Measurements from ENCODE around the gene AP1S3. TPM values are rescaled to one million over a fixed set of nuclear protein-coding genes. Genes with fewer than 3 reads are reported as not detected.

Gene AP1S3
- total and polyA plus RNA-seq, 5 donors from 2014 or later = 0.88 to 3.7 (median 2.1) TPM

DNA sequence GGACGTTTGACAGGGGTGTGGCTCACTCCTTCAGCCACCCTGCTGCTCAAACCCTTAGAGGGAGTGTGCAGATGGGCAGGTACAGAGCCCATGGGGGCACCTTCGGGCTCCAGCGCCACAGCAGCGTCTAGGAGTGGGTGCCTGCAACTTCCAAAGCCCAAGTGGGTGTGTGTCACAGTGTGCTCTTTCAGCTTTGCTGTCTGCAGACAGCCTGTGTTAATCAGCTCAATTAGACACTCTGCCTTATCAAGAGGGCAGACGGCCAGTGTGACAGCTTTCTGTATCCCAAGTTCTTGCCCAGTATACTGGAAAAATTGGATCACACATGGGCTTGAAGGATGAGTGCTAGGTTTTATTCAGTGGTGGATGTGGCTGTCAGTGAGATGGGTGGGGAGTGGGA lies 96.7 kb downstream of the AP1S3 start:
- no peak overlapping the region for H3K4me3 Mint-ChIP-seq
- H3K4me1 Mint-ChIP-seq = peaks cover 0 to 4% (median 0%) of the 10 kb centered on the region in 4 donors
- H3K36me3 Mint-ChIP-seq = no peaks in the 10 kb centered on the region
- no peaks in the 10 kb centered on the region for H3K36me3 ChIP-seq (ENCODE audit: control insufficient read depth, insufficient read depth, low read length)
- no peak overlapping the region for H3K4me3 ChIP-seq (ENCODE audit: low read depth, low read length)
- no peaks in the 10 kb centered on the region for H3K9me3 ChIP-seq (ENCODE audit: control insufficient read depth in 2 of 2, low read length in 2 of 2)
- peaks cover 9% of the 10 kb centered on the region for H3K27me3 Mint-ChIP-seq
- no peaks in the 10 kb centered on the region for H3K4me1 ChIP-seq (ENCODE audit: control insufficient read depth, insufficient read depth, low read length, poor library complexity, severe bottlenecking)
- H3K9me3 Mint-ChIP-seq = peaks cover 0 to 2% (median 0%) of the 10 kb centered on the region in 7 donors
- DNase-seq (no peak), ATAC-seq (ENCODE audit: low read depth in 2 of 2) (no peak)
- H3K27ac Mint-ChIP-seq = no peak overlapping the region
- H3K27ac ChIP-seq (ENCODE audit: insufficient read depth, low read length, poor library complexity, severe bottlenecking) = no peak overlapping the region
- no peaks in the 10 kb centered on the region for H3K27me3 ChIP-seq (ENCODE audit: control insufficient read depth, insufficient read depth, low read length)

DNA sequence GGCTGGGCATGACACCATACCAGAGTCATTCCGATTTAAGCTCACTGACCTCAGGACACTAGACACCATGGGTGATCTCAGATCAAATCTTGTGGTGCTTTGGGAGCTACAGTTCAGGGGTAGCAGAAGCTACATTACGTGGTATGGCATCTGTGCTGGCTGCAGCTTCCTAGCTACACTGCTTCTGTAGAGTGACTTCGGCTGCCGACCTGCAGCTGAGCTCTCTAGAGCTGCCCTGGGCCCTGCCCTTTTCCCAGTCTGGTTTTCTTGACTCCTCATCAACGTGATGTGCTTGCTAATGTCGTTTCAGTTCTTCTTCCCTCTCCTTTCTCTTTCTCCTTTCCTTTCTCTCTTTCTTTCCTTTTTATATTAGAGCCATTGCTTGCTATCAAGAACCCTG lies 100.2 kb downstream of the AP1S3 start:
- no peaks in the 10 kb centered on the region for H3K36me3 Mint-ChIP-seq

GRCh38 chr2:223736488-223736887 lies 100.9 kb downstream of the AP1S3 start:
- Mint-ChIP-seq H3K36me3 (no peaks in the 10 kb centered on the region), H3K27ac (no peak overlapping the region), H3K4me1 (no peaks in the 10 kb centered on the region), H3K9me3 (peaks cover 0 to 6% (median 0%) of the 10 kb centered on the region in 7 donors), H3K4me3 (no peak overlapping the region), H3K27me3 (peaks cover 16% of the 10 kb centered on the region)
- DNase-seq = no peak
- Histone ChIP-seq H3K4me3 (ENCODE audit: low read depth, low read length) (no peak overlapping the region), H3K36me3 (ENCODE audit: control insufficient read depth, insufficient read depth, low read length) (no peaks in the 10 kb centered on the region), H3K4me1 (ENCODE audit: control insufficient read depth, insufficient read depth, low read length, poor library complexity, severe bottlenecking) (no peaks in the 10 kb centered on the region), H3K27me3 (ENCODE audit: control insufficient read depth, insufficient read depth, low read length) (peaks cover under 1% of the 10 kb centered on the region), H3K27ac (ENCODE audit: insufficient read depth, low read length, poor library complexity, severe bottlenecking) (no peak overlapping the region), H3K9me3 (ENCODE audit: control insufficient read depth in 2 of 2, low read length in 2 of 2) (no peaks in the 10 kb centered on the region)
- ATAC-seq (ENCODE audit: low read depth in 2 of 2) = no peak

More for the DNA sequence above, 100.2 kb downstream of the AP1S3 start:
- Mint-ChIP-seq H3K27ac (no peak overlapping the region), H3K4me1 (no peaks in the 10 kb centered on the region), H3K4me3 (no peak overlapping the region), H3K9me3 (peaks cover 0 to 6% (median 0%) of the 10 kb centered on the region in 7 donors), H3K27me3 (peaks cover 16% of the 10 kb centered on the region)
- Histone ChIP-seq H3K4me3 (ENCODE audit: low read depth, low read length) (no peak overlapping the region), H3K27me3 (ENCODE audit: control insufficient read depth, insufficient read depth, low read length) (no peaks in the 10 kb centered on the region), H3K9me3 (ENCODE audit: control insufficient read depth in 2 of 2, low read length in 2 of 2) (no peaks in the 10 kb centered on the region), H3K4me1 (ENCODE audit: control insufficient read depth, insufficient read depth, low read length, poor library complexity, severe bottlenecking) (no peaks in the 10 kb centered on the region), H3K27ac (ENCODE audit: insufficient read depth, low read length, poor library complexity, severe bottlenecking) (no peak overlapping the region), H3K36me3 (ENCODE audit: control insufficient read depth, insufficient read depth, low read length) (no peaks in the 10 kb centered on the region)
- DNase-seq (no peak), ATAC-seq (ENCODE audit: low read depth in 2 of 2) (no peak)

- Mint-ChIP-seq H3K9me3 (peaks cover 0 to 6% (median 0%) of the 10 kb centered on the region in 7 donors), H3K36me3 (no peaks in the 10 kb centered on the region), H3K4me1 (no peaks in the 10 kb centered on the region), H3K27me3 (peaks cover 16% of the 10 kb centered on the region), H3K27ac (no peak overlapping the region), H3K4me3 (no peak overlapping the region)
- no peaks in the 10 kb centered on the region for H3K4me1 ChIP-seq (ENCODE audit: control insufficient read depth, insufficient read depth, low read length, poor library complexity, severe bottlenecking)
- no peak for ATAC-seq (ENCODE audit: low read depth in 2 of 2)
- H3K27me3 ChIP-seq (ENCODE audit: control insufficient read depth, insufficient read depth, low read length) = peaks cover 2% of the 10 kb centered on the region
- no peak overlapping the region for H3K4me3 ChIP-seq (ENCODE audit: low read depth, low read length)
- no peak for DNase-seq
- H3K9me3 ChIP-seq (ENCODE audit: control insufficient read depth in 2 of 2, low read length in 2 of 2) = no peaks in the 10 kb centered on the region
- H3K36me3 ChIP-seq (ENCODE audit: control insufficient read depth, insufficient read depth, low read length) = no peaks in the 10 kb centered on the region
- H3K27ac ChIP-seq (ENCODE audit: insufficient read depth, low read length, poor library complexity, severe bottlenecking) = no peak overlapping the region
Measured at GRCh38 chr2:223735659-223736244, 101.6 kb downstream of the AP1S3 start.

DNA sequence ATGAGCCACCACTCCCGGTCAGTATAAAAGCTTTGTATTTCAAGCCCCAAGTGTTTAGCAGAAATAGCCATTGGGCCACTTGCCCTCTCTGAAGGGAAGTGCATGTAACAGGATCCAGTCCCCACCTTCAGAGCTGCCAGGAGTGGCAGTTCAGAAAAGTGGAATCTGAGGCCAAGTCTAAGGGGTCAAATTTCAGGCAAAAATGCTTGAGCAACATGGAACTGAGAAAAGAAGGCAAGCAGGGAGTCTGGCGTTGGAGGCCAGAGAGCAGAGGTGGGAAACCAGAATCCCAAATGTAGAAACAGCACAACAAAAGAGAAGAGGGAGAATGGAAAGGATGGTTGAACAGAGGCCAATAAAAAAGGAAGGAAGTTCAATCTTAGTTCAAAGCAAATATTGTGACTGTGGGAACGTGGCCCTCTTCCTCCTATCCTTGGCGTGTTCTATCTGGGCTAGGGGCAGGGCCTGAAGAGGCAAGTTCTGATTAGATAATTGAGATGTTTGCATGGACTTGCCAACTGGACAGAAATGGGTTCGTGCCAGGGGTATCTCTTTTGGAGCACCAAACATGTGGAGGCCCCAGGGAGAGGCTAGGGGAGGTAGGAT lies 102.2 kb downstream of the AP1S3 start:
- Mint-ChIP-seq H3K9me3 (peaks cover 0 to 6% (median 0%) of the 10 kb centered on the region in 7 donors), H3K27me3 (peaks cover 16% of the 10 kb centered on the region)

DNA sequence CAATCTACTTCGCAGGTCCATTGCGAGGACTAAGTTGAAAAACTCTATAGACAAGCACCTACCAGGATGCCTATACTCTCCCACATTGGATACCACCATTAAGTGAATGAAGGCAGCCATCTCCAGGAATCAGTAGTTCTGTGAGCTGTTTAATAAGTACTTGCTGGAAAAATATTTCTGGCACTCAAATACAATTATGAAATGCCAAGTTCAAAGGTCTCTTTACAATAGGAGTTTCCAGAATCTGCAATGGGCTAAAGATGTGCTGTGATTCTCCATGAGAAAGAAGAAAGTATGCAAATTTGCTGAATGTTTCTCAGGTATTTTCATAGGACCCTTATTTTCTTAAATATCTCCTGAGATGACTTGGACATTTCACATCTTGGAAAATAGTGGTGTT lies 103.0 kb downstream of the AP1S3 start:
- Mint-ChIP-seq H3K9me3 (peaks cover 0 to 6% (median 0%) of the 10 kb centered on the region in 7 donors), H3K4me1 (no peaks in the 10 kb centered on the region), H3K27ac (no peak overlapping the region), H3K36me3 (no peaks in the 10 kb centered on the region), H3K4me3 (no peak overlapping the region), H3K27me3 (peaks cover 12% of the 10 kb centered on the region)
- H3K36me3 ChIP-seq (ENCODE audit: control insufficient read depth, insufficient read depth, low read length) = no peaks in the 10 kb centered on the region
- H3K9me3 ChIP-seq (ENCODE audit: control insufficient read depth in 2 of 2, low read length in 2 of 2) = no peaks in the 10 kb centered on the region
- peaks cover 2% of the 10 kb centered on the region for H3K27me3 ChIP-seq (ENCODE audit: control insufficient read depth, insufficient read depth, low read length)
- no peak for ATAC-seq (ENCODE audit: low read depth in 2 of 2)
- H3K27ac ChIP-seq (ENCODE audit: insufficient read depth, low read length, poor library complexity, severe bottlenecking) = no peak overlapping the region
- DNase-seq = no peak
- H3K4me1 ChIP-seq (ENCODE audit: control insufficient read depth, insufficient read depth, low read length, poor library complexity, severe bottlenecking) = no peaks in the 10 kb centered on the region
- H3K4me3 ChIP-seq (ENCODE audit: low read depth, low read length) = no peak overlapping the region

More for the DNA sequence above, 102.2 kb downstream of the AP1S3 start:
- ATAC-seq (ENCODE audit: low read depth in 2 of 2) (no peak), DNase-seq (no peak)
- Histone ChIP-seq H3K4me1 (ENCODE audit: control insufficient read depth, insufficient read depth, low read length, poor library complexity, severe bottlenecking) (no peaks in the 10 kb centered on the region), H3K27ac (ENCODE audit: insufficient read depth, low read length, poor library complexity, severe bottlenecking) (no peak overlapping the region), H3K36me3 (ENCODE audit: control insufficient read depth, insufficient read depth, low read length) (no peaks in the 10 kb centered on the region), H3K27me3 (ENCODE audit: control insufficient read depth, insufficient read depth, low read length) (peaks cover 2% of the 10 kb centered on the region), H3K4me3 (ENCODE audit: low read depth, low read length) (no peak overlapping the region), H3K9me3 (ENCODE audit: control insufficient read depth in 2 of 2, low read length in 2 of 2) (no peaks in the 10 kb centered on the region)
- H3K4me3 Mint-ChIP-seq = no peak overlapping the region
- no peaks in the 10 kb centered on the region for H3K36me3 Mint-ChIP-seq
- H3K4me1 Mint-ChIP-seq = no peaks in the 10 kb centered on the region
- H3K27ac Mint-ChIP-seq = no peak overlapping the region

GRCh38 chr2:223732346-223732745 lies 105.0 kb downstream of the AP1S3 start:
- Mint-ChIP-seq H3K4me1 (peaks cover 0 to 5% (median 0%) of the 10 kb centered on the region in 4 donors), H3K27me3 (peaks cover 7% of the 10 kb centered on the region), H3K27ac (no peak overlapping the region), H3K4me3 (no peak overlapping the region), H3K9me3 (peaks cover 0 to 6% (median 0%) of the 10 kb centered on the region in 7 donors), H3K36me3 (no peaks in the 10 kb centered on the region)
- no peaks in the 10 kb centered on the region for H3K9me3 ChIP-seq (ENCODE audit: control insufficient read depth in 2 of 2, low read length in 2 of 2)
- no peak overlapping the region for H3K27ac ChIP-seq (ENCODE audit: insufficient read depth, low read length, poor library complexity, severe bottlenecking)
- ATAC-seq (ENCODE audit: low read depth in 2 of 2) (no peak), DNase-seq (no peak)
- no peaks in the 10 kb centered on the region for H3K4me1 ChIP-seq (ENCODE audit: control insufficient read depth, insufficient read depth, low read length, poor library complexity, severe bottlenecking)
- H3K4me3 ChIP-seq (ENCODE audit: low read depth, low read length) = no peak overlapping the region
- H3K36me3 ChIP-seq (ENCODE audit: control insufficient read depth, insufficient read depth, low read length) = no peaks in the 10 kb centered on the region
- peaks cover 2% of the 10 kb centered on the region for H3K27me3 ChIP-seq (ENCODE audit: control insufficient read depth, insufficient read depth, low read length)

DNA sequence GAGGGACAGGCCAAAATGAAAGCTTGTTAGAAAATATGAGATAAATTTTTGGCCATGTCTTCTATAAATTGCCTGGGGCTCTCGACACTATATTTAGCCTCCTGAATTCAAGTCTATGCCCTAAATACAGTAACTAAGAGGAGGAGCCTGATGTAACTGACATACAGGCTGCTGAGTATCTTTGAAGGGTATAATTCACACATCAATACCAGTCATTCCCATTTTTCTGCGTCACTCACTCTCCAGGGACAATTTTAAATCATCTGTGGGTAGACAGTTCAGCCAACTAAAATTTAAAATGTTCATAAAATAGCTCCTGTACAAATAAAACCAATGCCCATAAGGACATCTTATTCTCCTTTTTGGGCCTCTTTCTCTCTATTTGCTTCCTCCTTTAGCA lies 105.9 kb downstream of the AP1S3 start:
- no peak for ATAC-seq (ENCODE audit: low read depth in 2 of 2)
- no peak for DNase-seq
- Histone ChIP-seq H3K36me3 (ENCODE audit: control insufficient read depth, insufficient read depth, low read length) (no peaks in the 10 kb centered on the region), H3K27ac (ENCODE audit: insufficient read depth, low read length, poor library complexity, severe bottlenecking) (no peak overlapping the region), H3K27me3 (ENCODE audit: control insufficient read depth, insufficient read depth, low read length) (peaks cover 2% of the 10 kb centered on the region), H3K9me3 (ENCODE audit: control insufficient read depth in 2 of 2, low read length in 2 of 2) (no peaks in the 10 kb centered on the region), H3K4me3 (ENCODE audit: low read depth, low read length) (no peak overlapping the region), H3K4me1 (ENCODE audit: control insufficient read depth, insufficient read depth, low read length, poor library complexity, severe bottlenecking) (no peaks in the 10 kb centered on the region)
- no peaks in the 10 kb centered on the region for H3K36me3 Mint-ChIP-seq
- H3K27me3 Mint-ChIP-seq = peaks cover 7% of the 10 kb centered on the region
- H3K4me1 Mint-ChIP-seq = peaks cover 0 to 5% (median 0%) of the 10 kb centered on the region in 4 donors
- H3K4me3 Mint-ChIP-seq = no peak overlapping the region
- H3K27ac Mint-ChIP-seq = no peak overlapping the region
- H3K9me3 Mint-ChIP-seq = peaks cover 0 to 6% (median 0%) of the 10 kb centered on the region in 7 donors
